ENCODE measurements around the gene CHMP1B.

DNA sequence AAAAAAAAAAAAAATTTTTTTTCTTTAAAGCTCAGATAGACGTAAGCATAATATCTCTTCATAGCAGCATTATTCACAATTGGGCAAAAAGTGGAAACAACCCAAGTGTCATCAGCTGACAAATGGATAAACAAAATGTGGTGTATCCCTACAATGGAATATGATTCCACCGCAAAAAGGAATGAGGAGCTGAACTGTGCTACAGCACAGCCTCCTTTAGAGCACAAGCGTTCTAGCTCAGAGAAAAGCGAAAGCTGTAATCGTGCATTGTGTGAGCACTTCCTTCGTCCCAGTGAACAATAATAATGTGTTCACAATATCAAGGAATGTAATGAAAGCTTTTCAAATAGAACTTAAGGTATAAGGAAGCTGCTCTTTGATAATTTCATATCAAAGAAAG, 11.7 kb upstream of the CHMP1B start:
- no peak for TF ChIP-seq POLR2A (IDR thresholded peaks at IDR 0.05; ENCODE audit: low read depth)
- TF ChIP-seq, protein P1, sequence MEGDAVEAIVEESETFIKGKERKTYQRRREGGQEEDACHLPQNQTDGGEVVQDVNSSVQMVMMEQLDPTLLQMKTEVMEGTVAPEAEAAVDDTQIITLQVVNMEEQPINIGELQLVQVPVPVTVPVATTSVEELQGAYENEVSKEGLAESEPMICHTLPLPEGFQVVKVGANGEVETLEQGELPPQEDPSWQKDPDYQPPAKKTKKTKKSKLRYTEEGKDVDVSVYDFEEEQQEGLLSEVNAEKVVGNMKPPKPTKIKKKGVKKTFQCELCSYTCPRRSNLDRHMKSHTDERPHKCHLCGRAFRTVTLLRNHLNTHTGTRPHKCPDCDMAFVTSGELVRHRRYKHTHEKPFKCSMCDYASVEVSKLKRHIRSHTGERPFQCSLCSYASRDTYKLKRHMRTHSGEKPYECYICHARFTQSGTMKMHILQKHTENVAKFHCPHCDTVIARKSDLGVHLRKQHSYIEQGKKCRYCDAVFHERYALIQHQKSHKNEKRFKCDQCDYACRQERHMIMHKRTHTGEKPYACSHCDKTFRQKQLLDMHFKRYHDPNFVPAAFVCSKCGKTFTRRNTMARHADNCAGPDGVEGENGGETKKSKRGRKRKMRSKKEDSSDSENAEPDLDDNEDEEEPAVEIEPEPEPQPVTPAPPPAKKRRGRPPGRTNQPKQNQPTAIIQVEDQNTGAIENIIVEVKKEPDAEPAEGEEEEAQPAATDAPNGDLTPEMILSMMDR (IDR thresholded peaks at IDR 0.05): no peak
- TF ChIP-seq EP300 (IDR thresholded peaks at IDR 0.05): no peak

Data from esophagus muscularis mucosa (tissue), 4 donors.